Mesenchymal stem cell (in vitro differentiated cells and primary cell): ENCODE data around the gene SLF1.

ENCODE experiments used
- DNase-seq: peaks from one replicate; pipeline ENCODE4 v3.0.0-alpha.2; 2013
- H2AFZ ChIP-seq: one replicate; pipeline ENCODE4 v1.6.1; 2013; ENCODE audit warnings: low read depth, mild to moderate bottlenecking, control low read depth, inconsistent platforms, low read length, moderate library complexity
- H2AK5ac ChIP-seq: 2 replicates; pipeline ENCODE4 v1.6.1; 2013; ENCODE audit warnings: low read length, moderate library complexity, mild to moderate bottlenecking, inconsistent platforms; ENCODE audit not compliant: severe bottlenecking
- H2BK120ac ChIP-seq: one replicate; pipeline ENCODE4 v1.6.1; 2013; ENCODE audit warnings: low read depth, mild to moderate bottlenecking, inconsistent platforms, low read length, moderate library complexity
- H2BK12ac ChIP-seq, 2 experiments: one replicate each; pipeline ENCODE4 v1.6.1; 2013; ENCODE audit warnings: inconsistent platforms in 2 of 2, low read length in 2 of 2, mild to moderate bottlenecking in 2 of 2, moderate library complexity in 2 of 2, control low read depth in 1 of 2
- H2BK15ac ChIP-seq: one replicate; pipeline ENCODE4 v1.6.1; 2013; ENCODE audit warnings: mild to moderate bottlenecking, low read depth, inconsistent platforms; ENCODE audit not compliant: poor library complexity, severe bottlenecking
- H2BK5ac ChIP-seq: 2 replicates; pipeline ENCODE4 v1.6.1; 2013; ENCODE audit warnings: low read depth, mild to moderate bottlenecking, low read length, control low read depth, inconsistent platforms; ENCODE audit not compliant: poor library complexity, severe bottlenecking
- H3K14ac ChIP-seq, 2 experiments: one replicate each; pipeline ENCODE4 v1.6.1; 2013; ENCODE audit warnings: inconsistent platforms in 2 of 2, low read length in 2 of 2, control low read depth in 1 of 2, mild to moderate bottlenecking in 1 of 2, moderate library complexity in 1 of 2
- H3K18ac ChIP-seq, 2 experiments: one replicate each; pipeline ENCODE4 v1.6.1; 2013; ENCODE audit warnings: inconsistent platforms in 2 of 2, low read length in 2 of 2, control low read depth in 1 of 2, low read depth in 1 of 2, mild to moderate bottlenecking in 1 of 2
- H3K23ac ChIP-seq, 2 experiments: one replicate each; pipeline ENCODE4 v1.6.1; 2013; ENCODE audit warnings: inconsistent platforms in 2 of 2, low read length in 2 of 2, mild to moderate bottlenecking in 2 of 2, moderate library complexity in 2 of 2, control low read depth in 1 of 2
- H3K27ac ChIP-seq: 2 replicates; pipeline ENCODE4 v1.5.1; 2013; ENCODE audit warnings: mild to moderate bottlenecking, moderate library complexity, low read length, control low read depth, inconsistent platforms; ENCODE audit not compliant: poor library complexity, severe bottlenecking
- H3K27me3 ChIP-seq, 2 experiments: 2 replicates each; pipeline versions ENCODE4 v1.6.1 to v1.7.0; 2013; ENCODE audit warnings: low read length in 2 of 2, mild to moderate bottlenecking in 2 of 2, moderate library complexity in 2 of 2, control low read depth in 1 of 2, inconsistent platforms in 1 of 2; ENCODE audit not compliant: control insufficient read depth in 1 of 2, insufficient read depth in 1 of 2
- H3K36me3 ChIP-seq, 2 experiments: 2 replicates each; pipeline versions ENCODE4 v1.6.1 to v1.7.0; 2013; ENCODE audit warnings: low read length in 2 of 2, control low read depth in 1 of 2, inconsistent platforms in 1 of 2, low read depth in 1 of 2, mild to moderate bottlenecking in 1 of 2; ENCODE audit not compliant: insufficient read depth in 2 of 2, control insufficient read depth in 1 of 2
- H3K4ac ChIP-seq, 2 experiments: one replicate each; pipeline ENCODE4 v1.6.1; 2013; ENCODE audit warnings: inconsistent platforms in 2 of 2, low read length in 2 of 2, mild to moderate bottlenecking in 2 of 2, moderate library complexity in 2 of 2, control low read depth in 1 of 2, low read depth in 1 of 2
- H3K4me1 ChIP-seq: 2 replicates; pipeline ENCODE4 v1.6.1; 2013; ENCODE audit warnings: low read depth, low read length, control low read depth; ENCODE audit not compliant: control insufficient read depth, insufficient read depth
- H3K4me2 ChIP-seq: 2 replicates; pipeline ENCODE4 v1.6.1; 2013; ENCODE audit warnings: low read length, mild to moderate bottlenecking, inconsistent platforms; ENCODE audit not compliant: poor library complexity, severe bottlenecking
- H3K4me3 ChIP-seq, 2 experiments: 2 replicates each; pipeline versions ENCODE4 v1.5.1 to v1.7.0; 2013; ENCODE audit warnings: low read length in 2 of 2, mild to moderate bottlenecking in 2 of 2, control low read depth in 1 of 2, low read depth in 1 of 2; ENCODE audit not compliant: insufficient read depth in 1 of 2
- H3K79me1 ChIP-seq: replicated peaks from 2 replicates; pipeline ENCODE4 v1.6.1; 2013; ENCODE audit warnings: mild to moderate bottlenecking, control low read depth, low read length, inconsistent platforms; ENCODE audit not compliant: poor library complexity, severe bottlenecking
- H3K9ac ChIP-seq: 2 replicates; pipeline ENCODE4 v1.7.0; 2013; ENCODE audit warnings: mild to moderate bottlenecking, low read length, moderate library complexity
- H3K9me3 ChIP-seq: 2 replicates; pipeline ENCODE4 v1.7.0; 2013; ENCODE audit warnings: mild to moderate bottlenecking, low read length; ENCODE audit not compliant: control insufficient read depth
- H4K8ac ChIP-seq: one replicate; pipeline ENCODE4 v1.6.1; 2013; ENCODE audit warnings: inconsistent platforms, mild to moderate bottlenecking, low read length, moderate library complexity
- H4K91ac ChIP-seq: one replicate; pipeline ENCODE4 v1.6.1; 2013; ENCODE audit warnings: mild to moderate bottlenecking, low read length, inconsistent platforms
- WGBS: methylation state at CpG from one replicate; pipeline ENCODE4 v1.1.7; 2013; ENCODE audit warnings: mixed read lengths; 5-methylcytosine and 5-hydroxymethylcytosine counted together

SLF1 gene

DNA sequence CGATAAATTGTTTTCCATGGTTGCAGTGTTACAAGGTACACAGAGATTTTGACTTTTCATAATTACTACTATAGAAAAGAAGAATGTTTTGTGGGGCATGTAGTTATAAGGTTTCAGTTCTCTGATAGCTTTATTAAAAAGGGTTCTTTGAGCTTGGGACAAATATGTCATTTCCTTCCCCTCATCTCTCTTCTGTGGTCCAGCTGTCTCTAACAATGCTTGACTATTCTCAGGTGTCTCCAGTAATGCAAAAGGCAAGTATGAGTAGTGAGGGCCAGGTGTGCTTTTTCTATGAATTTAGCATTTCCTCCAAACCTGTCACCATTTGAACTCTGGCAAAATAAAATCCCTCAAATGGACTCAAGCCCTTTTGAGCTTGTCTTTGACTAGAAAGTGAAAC is 84.3 kb downstream of the SLF1 start:
- no peak overlapping the region for H4K8ac ChIP-seq
- H3K79me1 ChIP-seq = no peaks in the 10 kb centered on the region
- no peak overlapping the region for H2BK5ac ChIP-seq
- no peak overlapping the region for H3K4me2 ChIP-seq
- H3K9me3 ChIP-seq = no peaks in the 10 kb centered on the region
- WGBS = no CpG with 5 or more reads among the region's 1 CpG
- H2BK15ac ChIP-seq = no peak overlapping the region
- no peaks in the 10 kb centered on the region for H3K27me3 ChIP-seq
- H2AFZ ChIP-seq = no peak overlapping the region
- H3K36me3 ChIP-seq = no peaks in the 10 kb centered on the region
- H3K23ac ChIP-seq = no peak overlapping the region
- H3K9ac ChIP-seq = no peak overlapping the region
- H3K18ac ChIP-seq = no peak overlapping the region
- H3K4me3 ChIP-seq = no peak overlapping the region
- H2BK12ac ChIP-seq = no peak overlapping the region
- H3K27ac ChIP-seq = no peak overlapping the region
- H2BK120ac ChIP-seq = no peak overlapping the region
- no peaks in the 10 kb centered on the region for H3K4me1 ChIP-seq
- H3K4ac ChIP-seq = no peak overlapping the region
- no peak overlapping the region for H4K91ac ChIP-seq
- no peak overlapping the region for H3K14ac ChIP-seq
- DNase-seq = no peak
- H2AK5ac ChIP-seq = no peak overlapping the region

DNA sequence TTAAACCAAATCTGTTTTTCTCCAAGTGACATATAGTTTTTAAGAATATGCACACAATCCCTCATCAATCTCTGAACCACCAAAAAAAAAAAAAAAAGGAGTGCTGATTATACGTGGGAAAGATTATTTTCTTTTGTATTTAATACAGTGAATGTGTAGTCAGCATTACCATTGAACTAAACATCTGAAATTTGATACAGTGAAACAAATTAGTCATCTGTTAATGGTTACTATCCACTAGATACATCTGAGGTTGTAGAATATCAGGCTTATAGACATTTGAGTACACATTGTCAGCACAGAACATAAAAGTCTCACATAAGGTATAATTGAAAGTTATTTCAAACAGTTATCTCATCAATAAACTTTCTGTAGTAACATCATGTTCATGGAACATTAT is 87.0 kb downstream of the SLF1 start:
- H3K79me1 ChIP-seq = no peaks in the 10 kb centered on the region
- H3K27me3 ChIP-seq = no peaks in the 10 kb centered on the region
- H3K4me2 ChIP-seq = no peak overlapping the region
- H3K4me3 ChIP-seq = no peak overlapping the region
- H3K4ac ChIP-seq = no peak overlapping the region
- no peak overlapping the region for H3K27ac ChIP-seq
- H2BK120ac ChIP-seq = no peak overlapping the region
- no peak overlapping the region for H2BK15ac ChIP-seq
- no peaks in the 10 kb centered on the region for H3K9me3 ChIP-seq
- H3K14ac ChIP-seq = no peak overlapping the region
- H3K18ac ChIP-seq = no peak overlapping the region
- no peaks in the 10 kb centered on the region for H3K4me1 ChIP-seq
- H3K23ac ChIP-seq = no peak overlapping the region
- no peak for DNase-seq
- H2AFZ ChIP-seq = no peak overlapping the region
- no peak overlapping the region for H2AK5ac ChIP-seq
- no peak overlapping the region for H2BK5ac ChIP-seq
- no peak overlapping the region for H4K8ac ChIP-seq
- H3K9ac ChIP-seq = no peak overlapping the region
- no CpG with 5 or more reads among the region's 1 CpG for WGBS
- peaks cover 0 to 2% of the 10 kb centered on the region in 2 experiments for H3K36me3 ChIP-seq
- no peak overlapping the region for H2BK12ac ChIP-seq
- no peak overlapping the region for H4K91ac ChIP-seq

DNA sequence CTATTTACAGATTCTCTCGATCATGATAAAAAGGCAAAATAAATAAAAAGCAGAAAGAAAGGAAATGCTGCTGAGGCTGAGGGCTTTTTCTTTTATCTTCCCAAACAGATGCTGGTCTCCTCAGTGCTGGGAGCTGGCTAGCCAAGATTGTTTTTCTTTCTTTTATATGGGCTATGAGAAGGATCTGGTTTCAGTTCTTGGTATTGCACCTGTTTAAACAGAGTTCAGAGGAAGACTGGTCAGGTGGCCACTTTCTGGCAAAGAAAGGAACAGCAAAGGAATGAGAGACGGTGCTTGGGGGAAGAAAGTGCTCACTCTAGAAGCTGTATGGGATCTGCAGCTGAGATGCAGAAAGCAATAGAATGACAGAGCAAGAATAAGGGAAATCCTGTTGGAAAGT is 88.9 kb downstream of the SLF1 start:
- Histone ChIP-seq H3K9me3 (no peaks in the 10 kb centered on the region), H3K27me3 (no peaks in the 10 kb centered on the region), H2BK5ac (no peak overlapping the region), H3K18ac (no peak overlapping the region), H2BK120ac (no peak overlapping the region), H4K91ac (no peak overlapping the region), H3K4me3 (no peak overlapping the region), H3K14ac (no peak overlapping the region), H2BK12ac (no peak overlapping the region), H2AFZ (no peak overlapping the region), H3K36me3 (peaks cover 0 to 2% of the 10 kb centered on the region in 2 experiments), H3K4ac (no peak overlapping the region), H2AK5ac (no peak overlapping the region), H4K8ac (no peak overlapping the region), H3K23ac (no peak overlapping the region), H3K27ac (peak overlapping the region; percentile 23), H3K79me1 (no peaks in the 10 kb centered on the region), H3K4me1 (no peaks in the 10 kb centered on the region), H3K9ac (no peak overlapping the region), H3K4me2 (no peak overlapping the region), H2BK15ac (no peak overlapping the region)
- 100% methylated on average over 2 of the region's 2 CpGs for WGBS
- no peak for DNase-seq

DNA sequence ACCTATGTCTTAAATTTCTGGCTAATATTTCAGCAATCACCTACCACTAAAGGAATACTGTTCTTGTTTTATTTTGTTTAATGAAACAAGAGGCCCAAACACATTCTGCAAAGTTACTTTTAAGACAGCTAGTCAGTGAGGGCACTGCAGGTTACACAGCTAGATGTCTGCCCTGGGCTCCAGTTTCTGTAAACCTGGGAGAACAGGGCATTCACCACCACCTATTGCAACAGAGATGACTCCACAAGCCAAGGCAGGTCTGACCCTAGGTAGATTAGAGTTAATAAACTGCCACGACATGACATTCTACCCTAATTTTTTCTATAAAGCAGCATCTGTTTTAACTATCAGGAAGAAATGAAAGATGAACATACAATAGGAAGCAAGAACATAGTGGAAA is 90.8 kb downstream of the SLF1 start:
- no peaks in the 10 kb centered on the region for H3K4me1 ChIP-seq
- no CpG with 5 or more reads among the region's 1 CpG for WGBS
- DNase-seq = no peak
- no peak overlapping the region for H4K91ac ChIP-seq
- H2AK5ac ChIP-seq = no peak overlapping the region
- H2BK5ac ChIP-seq = no peak overlapping the region
- no peak overlapping the region for H2BK15ac ChIP-seq
- H3K79me1 ChIP-seq = no peaks in the 10 kb centered on the region
- H3K9me3 ChIP-seq = no peaks in the 10 kb centered on the region
- H3K4me3 ChIP-seq = no peak overlapping the region
- H3K18ac ChIP-seq = no peak overlapping the region
- no peak overlapping the region for H3K4me2 ChIP-seq
- H3K27ac ChIP-seq = no peak overlapping the region
- no peak overlapping the region for H2AFZ ChIP-seq
- no peaks in the 10 kb centered on the region for H3K27me3 ChIP-seq
- no peak overlapping the region for H4K8ac ChIP-seq
- H3K4ac ChIP-seq = no peak overlapping the region
- no peak overlapping the region for H3K23ac ChIP-seq
- H3K14ac ChIP-seq = no peak overlapping the region
- peaks cover 3 to 12% of the 10 kb centered on the region in 2 experiments for H3K36me3 ChIP-seq
- H2BK12ac ChIP-seq = no peak overlapping the region
- no peak overlapping the region for H2BK120ac ChIP-seq
- no peak overlapping the region for H3K9ac ChIP-seq
